ENCODE results near the gene KIF2B.
"Not testable (repeated sequence)": the region's sequence is repeated elsewhere in the genome, so short reads cannot be mapped to it uniquely, and the experiment has no call there.

The KIF2B gene, protein sequence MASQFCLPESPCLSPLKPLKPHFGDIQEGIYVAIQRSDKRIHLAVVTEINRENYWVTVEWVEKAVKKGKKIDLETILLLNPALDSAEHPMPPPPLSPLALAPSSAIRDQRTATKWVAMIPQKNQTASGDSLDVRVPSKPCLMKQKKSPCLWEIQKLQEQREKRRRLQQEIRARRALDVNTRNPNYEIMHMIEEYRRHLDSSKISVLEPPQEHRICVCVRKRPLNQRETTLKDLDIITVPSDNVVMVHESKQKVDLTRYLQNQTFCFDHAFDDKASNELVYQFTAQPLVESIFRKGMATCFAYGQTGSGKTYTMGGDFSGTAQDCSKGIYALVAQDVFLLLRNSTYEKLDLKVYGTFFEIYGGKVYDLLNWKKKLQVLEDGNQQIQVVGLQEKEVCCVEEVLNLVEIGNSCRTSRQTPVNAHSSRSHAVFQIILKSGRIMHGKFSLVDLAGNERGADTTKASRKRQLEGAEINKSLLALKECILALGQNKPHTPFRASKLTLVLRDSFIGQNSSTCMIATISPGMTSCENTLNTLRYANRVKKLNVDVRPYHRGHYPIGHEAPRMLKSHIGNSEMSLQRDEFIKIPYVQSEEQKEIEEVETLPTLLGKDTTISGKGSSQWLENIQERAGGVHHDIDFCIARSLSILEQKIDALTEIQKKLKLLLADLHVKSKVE

DNA sequence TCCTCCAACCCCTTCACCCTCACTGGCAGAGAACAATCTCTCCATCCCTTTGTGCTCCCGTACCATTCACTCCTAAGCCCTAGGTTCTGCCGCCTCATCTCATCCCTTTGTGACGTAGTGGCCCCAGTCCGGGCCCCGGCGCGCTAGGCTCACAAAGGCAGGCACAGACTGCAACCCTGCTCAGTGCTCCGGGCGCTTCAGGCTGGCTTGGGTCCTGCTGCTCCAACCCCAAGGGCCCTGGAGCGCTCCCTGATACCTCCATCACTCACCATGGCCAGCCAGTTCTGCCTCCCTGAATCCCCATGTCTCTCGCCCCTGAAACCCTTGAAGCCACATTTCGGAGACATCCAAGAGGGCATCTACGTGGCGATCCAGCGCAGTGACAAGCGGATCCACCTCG is at the start of gene KIF2B:
TSS of gene KIF2B (plus strand) at position 164 of the 400 bp plus-strand sequence. CDS start at position 271, 107 bp downstream.
- no peak for DNase-seq (ENCODE audit: low read depth in 2 of 2)

DNA sequence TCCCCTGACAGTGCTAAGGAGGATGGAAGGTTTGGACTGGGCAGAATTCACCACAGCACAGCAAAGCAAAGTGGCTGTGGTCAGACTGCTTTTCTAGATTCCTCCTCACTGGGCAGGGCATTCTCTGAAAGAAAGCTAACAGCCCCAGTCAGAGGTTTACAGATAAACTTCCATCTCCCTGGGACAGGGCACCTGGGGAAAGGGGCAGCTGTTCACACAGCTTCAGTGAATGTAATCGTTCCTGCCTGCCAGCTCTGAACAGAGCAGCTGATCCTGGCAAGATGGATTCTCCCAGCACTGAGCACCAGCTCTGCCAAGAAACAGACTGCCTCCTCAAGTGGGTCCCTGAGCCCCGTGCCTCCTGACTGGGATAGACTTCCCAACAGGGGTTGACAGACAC is 42.4 kb upstream of the KIF2B start:
- DNase-seq (ENCODE audit: low read depth in 2 of 2) = no peak

DNA sequence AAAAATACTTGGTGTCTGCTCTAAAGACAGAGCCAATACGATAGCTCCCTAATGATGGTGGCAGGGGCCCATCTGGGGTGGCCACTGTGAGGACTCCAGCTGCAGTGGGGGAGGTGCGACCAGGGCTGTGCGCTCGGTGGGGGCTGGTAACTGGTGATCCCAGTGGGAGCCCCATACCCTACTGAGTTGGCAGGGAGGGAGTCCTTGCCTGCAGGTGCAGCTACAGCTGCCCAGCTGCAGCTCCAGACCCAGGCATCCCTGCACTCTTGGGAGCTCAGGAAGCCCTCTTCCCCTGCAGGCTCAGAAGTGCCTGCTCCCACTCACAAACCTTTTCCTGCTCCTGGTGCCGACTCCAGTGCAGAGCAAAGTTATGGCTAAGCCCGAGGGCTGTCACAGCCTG is 31.2 kb upstream of the KIF2B start:
- DNase-seq (ENCODE audit: low read depth in 2 of 2) = no peak

DNA sequence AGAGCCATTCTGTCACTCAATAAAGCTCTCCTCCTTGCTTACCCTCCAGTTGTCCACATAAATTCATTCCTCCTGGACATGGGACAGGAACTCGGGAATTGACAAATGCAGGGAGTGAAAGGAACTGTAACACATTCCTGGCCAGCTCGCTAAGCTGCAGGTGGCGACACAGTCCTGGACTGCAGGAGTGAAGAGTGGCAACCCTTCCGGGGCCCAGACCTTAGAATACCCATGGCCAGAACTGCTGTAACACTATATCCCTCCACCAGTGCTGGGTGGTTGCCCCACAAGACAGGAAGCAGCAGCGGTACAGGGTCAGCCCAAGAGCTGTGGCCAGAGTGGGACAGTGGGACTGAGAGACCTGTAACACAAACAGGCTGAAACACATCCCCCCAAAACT is 30.3 kb upstream of the KIF2B start:
- DNase-seq (ENCODE audit: low read depth in 2 of 2) = no peak

DNA sequence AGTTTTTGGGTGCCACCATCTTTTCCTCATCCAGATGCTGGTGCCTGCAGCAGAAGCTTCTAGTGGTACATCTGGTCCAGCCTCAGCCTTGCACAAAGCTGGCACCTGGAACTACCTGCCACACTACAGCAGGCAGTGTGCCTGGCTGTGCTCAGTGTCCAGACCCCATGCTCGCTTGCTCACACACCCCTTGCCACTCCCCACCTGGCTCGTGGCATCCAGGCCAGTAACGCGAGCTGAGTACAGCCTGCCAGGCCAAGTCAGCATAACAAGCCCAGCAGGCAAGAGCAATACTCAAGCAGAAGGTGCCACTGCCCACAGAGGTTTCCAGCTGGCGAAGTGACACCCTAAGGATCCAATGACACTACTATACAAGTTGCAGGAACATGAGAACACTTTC is 29.7 kb upstream of the KIF2B start:
- DNase-seq (ENCODE audit: low read depth in 2 of 2) = no peak

DNA sequence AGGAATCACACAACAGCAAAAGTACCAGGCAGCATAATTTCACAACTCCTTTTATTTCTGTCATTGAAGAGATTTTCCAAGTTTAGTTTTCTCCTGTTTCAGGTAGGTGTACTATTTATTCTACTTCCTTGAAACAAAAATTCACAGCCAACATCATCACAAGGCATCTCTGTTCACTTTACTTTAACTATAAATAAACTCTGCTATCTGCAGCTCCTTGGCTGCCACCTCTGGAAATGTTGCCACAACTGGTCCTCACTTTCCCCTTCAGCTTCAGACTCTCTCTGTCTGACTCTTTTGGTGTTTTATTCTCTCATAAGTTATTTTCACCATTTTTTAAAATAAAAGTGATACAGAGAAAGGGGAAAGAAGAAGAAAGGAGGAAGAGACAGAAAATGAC is 27.9 kb upstream of the KIF2B start:
- no peak for DNase-seq (ENCODE audit: low read depth in 2 of 2)

DNA sequence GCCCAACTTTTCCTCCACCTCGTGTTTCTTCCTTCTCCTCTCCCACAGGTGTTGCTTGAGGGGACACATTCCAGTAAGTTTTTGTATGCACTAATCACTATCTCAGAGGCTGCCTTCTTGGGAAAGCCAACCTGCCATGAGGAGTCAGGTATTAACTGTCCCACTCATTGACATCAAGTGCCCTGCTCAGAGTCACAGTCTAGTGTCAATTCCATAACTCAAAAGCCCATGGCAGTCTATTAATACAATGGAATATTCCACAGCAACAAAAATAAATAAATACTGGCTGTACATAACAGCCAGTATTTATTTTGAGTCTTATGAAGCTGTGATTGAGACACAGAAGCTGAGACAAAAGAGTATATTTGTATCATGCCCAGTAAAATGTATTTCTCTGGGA is 26.1 kb upstream of the KIF2B start:
- no peak for DNase-seq (ENCODE audit: low read depth in 2 of 2)

DNA sequence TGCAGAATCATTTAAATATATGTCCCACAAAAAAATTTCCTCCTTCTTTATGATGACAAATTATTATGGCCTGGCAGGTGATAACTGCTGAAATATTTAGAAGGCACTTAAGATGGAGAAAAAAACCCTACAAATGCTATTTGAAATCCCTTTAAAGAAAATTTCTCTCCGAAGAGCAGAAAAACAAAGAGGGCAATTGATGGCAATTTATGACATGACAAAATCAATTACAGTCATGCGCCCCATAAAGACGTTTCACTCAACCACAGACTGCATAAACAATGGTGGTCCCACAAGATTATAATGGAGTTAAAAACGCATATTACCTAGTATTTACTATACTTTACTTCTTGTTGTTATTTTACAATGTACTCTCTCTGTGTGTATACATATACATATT is 25.2 kb upstream of the KIF2B start:
- DNase-seq (ENCODE audit: low read depth in 2 of 2) = no peak

DNA sequence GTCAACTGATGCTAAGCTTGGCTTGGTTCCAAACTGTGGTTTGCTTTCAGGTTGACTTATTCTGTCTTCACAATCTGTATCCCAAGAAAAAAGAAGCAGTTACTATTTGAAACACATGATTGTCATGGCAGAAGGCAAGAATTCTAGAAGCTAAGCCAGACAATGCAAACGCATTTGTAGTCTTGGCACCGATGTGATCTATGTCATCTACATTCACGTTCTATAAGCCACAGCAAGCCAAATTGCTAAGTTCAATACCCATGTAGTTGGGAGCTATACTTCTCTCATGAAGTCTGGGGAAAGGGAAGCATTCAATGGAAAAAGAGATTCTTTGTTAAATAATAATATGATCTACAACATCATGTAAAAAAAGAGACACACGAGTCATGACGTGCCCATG is 18.3 kb upstream of the KIF2B start:
- DNase-seq (ENCODE audit: low read depth in 2 of 2) = no peak

DNA sequence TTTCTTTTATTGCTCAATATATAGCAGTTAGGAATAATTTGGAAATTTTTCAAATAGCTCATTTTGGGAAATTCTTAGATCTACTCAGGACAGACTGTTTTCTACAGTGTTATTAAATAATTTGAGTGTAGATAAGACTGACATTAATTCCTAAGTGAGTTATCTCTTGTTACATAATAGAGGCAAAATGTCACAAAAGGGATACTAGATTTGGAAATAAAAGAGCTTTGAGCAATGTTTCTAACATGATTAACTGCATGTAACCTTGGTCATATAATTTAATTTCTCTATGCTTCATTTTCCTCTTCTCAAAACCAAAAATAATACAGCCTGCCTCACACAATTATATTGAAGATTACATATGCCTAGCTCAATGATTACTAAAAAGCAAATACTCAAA is 16.3 kb upstream of the KIF2B start:
- DNase-seq (ENCODE audit: low read depth in 2 of 2) = no peak

DNA sequence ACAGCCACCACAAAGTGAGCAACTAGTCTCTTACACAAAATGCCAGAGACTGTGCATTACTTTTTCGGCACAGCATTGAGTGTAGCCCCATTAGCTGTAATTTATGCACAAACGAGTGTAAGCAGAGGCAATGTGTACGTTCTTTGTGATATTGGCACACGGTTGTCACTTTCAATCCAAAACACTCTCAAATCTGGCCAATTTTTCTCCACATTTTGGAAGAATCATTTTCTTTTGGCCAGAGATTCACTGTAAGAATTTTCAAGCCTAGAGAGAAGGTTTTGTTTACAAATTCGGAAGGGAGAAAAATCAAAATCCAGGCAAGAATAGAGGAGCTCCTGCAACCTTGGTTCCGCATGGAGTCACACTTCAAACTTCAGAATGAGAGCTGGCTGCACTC is 15.4 kb upstream of the KIF2B start:
- no peak for DNase-seq (ENCODE audit: low read depth in 2 of 2)

DNA sequence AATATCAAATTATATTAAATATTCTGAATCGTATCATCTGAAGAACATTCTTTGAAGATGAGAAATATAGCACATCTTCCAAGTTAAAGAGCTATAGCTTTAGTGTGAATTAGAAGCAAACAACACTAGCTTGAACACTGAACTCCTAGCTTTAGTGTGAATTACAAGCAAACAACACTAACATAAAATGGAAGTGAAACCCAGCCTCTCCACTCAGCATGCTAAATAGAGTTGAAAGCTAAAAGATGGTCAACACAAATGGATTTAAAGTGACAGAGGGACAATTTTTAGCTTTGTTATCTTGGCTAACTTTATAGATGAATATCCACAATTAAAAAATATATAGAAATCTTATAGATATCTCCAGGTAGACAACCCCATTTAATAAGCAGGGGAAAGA is 4.5 kb upstream of the KIF2B start:
- DNase-seq (ENCODE audit: low read depth in 2 of 2) = no peak

DNA sequence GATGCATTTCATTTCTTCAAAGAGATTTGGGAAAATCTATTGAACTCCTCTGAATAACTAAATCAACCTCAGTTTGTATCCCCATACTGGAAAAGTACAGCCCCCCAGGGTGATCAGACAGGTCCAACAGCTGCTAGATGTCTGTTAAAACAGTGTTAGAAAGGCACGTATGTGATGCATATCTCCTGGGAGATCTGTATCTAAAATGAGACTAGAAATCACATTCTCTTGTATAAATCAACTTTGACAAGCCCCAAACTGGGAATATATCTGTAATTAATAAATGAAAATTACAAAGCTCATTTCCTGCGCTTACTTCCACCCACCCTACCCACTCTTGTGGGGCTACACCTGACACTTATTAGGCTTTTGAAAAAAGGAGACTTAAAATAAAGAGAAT is 3.8 kb upstream of the KIF2B start:
- no peak for DNase-seq (ENCODE audit: low read depth in 2 of 2)

DNA sequence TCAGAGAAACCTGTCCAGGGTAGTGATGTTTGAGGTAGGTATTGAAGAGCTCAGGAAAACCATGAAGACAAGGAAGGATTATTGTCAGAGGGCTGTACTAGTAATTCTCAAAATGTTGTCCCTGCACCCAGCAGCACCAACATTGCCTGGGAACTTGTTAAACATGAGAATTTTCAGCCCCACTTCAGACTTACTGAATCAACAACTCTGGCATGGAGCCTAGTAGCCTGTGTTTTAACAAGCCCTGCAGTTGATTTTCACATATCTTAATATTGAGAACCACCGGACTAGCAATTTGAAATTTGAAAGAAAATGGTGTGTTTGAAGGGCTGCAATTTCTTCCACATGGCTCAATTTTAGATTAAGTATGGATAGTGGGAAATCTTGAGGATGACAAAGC is 2.8 kb upstream of the KIF2B start:
- DNase-seq (ENCODE audit: low read depth in 2 of 2) = no peak

DNA sequence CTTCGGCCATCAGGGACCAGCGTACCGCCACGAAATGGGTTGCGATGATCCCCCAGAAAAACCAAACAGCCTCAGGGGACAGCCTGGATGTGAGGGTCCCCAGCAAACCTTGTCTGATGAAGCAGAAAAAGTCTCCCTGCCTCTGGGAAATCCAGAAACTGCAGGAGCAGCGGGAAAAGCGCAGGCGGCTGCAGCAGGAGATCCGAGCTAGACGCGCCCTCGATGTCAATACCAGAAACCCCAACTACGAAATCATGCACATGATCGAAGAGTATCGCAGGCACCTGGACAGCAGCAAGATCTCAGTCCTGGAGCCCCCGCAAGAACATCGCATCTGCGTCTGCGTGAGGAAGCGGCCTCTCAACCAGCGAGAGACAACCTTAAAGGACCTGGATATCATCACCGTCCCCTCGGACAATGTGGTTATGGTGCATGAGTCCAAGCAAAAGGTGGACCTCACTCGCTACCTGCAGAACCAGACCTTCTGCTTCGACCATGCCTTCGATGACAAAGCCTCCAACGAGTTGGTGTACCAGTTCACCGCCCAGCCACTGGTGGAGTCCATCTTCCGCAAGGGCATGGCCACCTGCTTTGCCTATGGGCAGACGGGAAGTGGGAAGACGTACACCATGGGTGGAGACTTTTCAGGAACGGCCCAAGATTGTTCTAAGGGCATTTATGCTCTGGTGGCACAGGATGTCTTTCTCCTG is 769 bp downstream of the KIF2B start:
- DNase-seq (ENCODE audit: low read depth in 2 of 2) = no peak

DNA sequence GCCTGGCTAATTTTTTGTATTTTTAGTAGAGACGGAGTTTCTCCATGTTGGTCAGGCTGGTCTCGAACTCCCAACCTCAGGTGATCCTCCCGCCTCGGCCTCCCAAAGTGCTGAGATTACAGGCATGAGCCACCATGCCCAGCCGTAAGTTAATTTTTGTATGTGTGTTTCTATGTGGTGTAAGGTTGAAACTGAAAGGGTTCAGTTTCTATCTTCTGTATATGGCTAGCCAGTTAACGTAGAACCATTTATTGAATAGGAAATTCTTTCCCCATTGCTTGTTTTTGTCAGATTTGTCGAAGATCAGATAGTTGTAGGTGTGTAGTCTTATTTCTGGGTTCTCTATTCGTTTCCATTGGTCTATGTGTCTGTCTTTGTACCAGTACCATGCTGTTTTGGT is 12.0 kb downstream of the KIF2B start:
- not testable (repeated sequence) for DNase-seq (ENCODE audit: low read depth in 2 of 2)

DNA sequence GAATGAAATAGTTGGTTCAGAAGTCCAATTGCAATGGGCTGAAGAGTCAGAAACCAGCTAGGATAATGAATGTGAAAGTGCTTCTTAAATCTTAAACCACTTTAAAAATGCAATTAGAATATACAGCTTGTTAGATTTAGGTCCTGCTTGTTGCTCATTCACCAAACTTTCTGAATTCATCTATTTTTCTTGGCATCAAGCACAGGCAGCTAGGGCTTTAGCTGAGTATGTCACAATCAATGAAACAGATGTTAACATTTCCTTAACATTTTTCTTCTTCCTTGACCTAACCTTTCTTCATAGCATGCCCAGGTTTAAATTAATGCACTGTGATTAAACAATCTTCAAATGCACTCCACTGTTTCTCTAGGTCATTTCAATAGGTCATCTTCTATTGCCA is 14.4 kb downstream of the KIF2B start:
- DNase-seq (ENCODE audit: low read depth in 2 of 2) = no peak

DNA sequence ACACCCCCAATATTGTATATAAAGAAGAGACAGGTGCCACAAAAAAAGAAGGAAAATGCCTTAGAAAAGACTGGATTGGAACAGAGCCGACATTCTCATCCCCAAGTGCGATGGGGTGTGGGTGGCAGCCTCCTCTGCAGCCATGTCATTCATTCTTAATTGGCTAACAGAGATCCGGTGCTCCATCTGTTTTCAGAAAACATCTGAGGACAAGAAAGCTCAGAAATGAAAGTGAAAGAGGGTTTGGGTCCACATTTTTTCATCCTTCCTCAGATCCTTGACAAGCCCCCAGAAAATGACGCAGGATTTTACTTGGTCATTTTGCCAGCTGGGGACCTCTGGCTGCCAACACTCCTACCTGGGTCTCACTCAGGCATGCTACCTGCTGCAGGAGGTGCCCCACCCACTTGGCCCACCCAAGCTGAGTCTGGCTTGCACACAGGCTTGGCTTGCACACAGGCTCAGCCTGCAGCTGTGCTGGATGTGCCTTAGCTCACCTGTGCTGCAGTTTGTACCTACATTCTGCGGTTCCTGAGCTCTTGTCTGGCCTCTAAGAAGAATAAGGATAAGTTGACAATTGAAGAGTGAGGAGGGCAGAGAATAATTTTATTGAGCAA is 21.9 kb downstream of the KIF2B start:
- DNase-seq (ENCODE audit: low read depth in 2 of 2) = no peak

DNA sequence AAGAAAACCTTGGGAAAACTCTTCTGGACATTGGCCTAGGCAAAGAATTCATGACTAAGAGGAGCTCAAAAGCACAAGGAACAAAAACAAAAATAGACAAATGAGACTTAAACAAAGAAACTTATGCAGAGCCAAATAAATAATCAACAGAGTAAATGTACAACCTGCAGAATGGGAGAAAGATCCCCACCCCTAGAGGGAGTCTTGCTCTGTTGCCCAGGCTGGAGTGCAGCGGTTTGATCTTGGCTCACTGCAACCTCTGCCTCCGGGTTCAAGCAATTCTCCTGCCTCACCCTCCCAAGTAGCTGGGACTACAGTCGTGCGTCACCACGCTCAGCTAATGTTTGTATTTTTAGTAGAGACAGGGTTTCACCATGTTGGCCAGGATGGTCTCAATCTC is 48.4 kb downstream of the KIF2B start:
- not testable (repeated sequence) for DNase-seq (ENCODE audit: low read depth in 2 of 2)
